NCI-H187 treated with DMSO at 0.1 percent for 48 hours (cell line): ENCODE results near the gene IGSF9B.
A peak's percentile ranks its signal among the peaks of the same experiment; 100 is the strongest.

ENCODE experiments used
- DNase-seq: peaks from one replicate; lab custom pipeline; 2025; lab: John Stamatoyannopoulos, UW

Gene IGSF9B

GRCh38 chr11:133953999-133954398 lies 2.8 kb downstream of the IGSF9B start:
- DNase-seq: no peak

- no peak for DNase-seq
Observed at GRCh38 chr11:133953547-133953946, 3.2 kb downstream of the IGSF9B start.

- DNase-seq: no peak
Observed at GRCh38 chr11:133952199-133953190, 4.3 kb downstream of the IGSF9B start.

- DNase-seq: peak; percentile 61
Observed at GRCh38 chr11:133951327-133952198, 5.2 kb downstream of the IGSF9B start.

- DNase-seq: no peak
Observed at GRCh38 chr11:133950874-133951326, 5.9 kb downstream of the IGSF9B start.

- no peak for DNase-seq
Observed at GRCh38 chr11:133950421-133950820, 6.3 kb downstream of the IGSF9B start.

GRCh38 chr11:133949129-133949528 lies 7.6 kb downstream of the IGSF9B start:
- no peak for DNase-seq

- DNase-seq: no peak
Observed at GRCh38 chr11:133948711-133949110, 8.1 kb downstream of the IGSF9B start.

- no peak for DNase-seq
Observed at GRCh38 chr11:133947321-133947756, 9.4 kb downstream of the IGSF9B start.

GRCh38 chr11:133946541-133947318 lies 10.0 kb downstream of the IGSF9B start:
- DNase-seq: peak; percentile 10

- DNase-seq: no peak
Observed at GRCh38 chr11:133946051-133946450, 10.7 kb downstream of the IGSF9B start.

GRCh38 chr11:133945087-133945974 lies 11.4 kb downstream of the IGSF9B start:
- DNase-seq: no peak

GRCh38 chr11:133943950-133944698 lies 12.6 kb downstream of the IGSF9B start:
- DNase-seq: no peak

GRCh38 chr11:133942577-133942976 lies 14.2 kb downstream of the IGSF9B start:
- DNase-seq: no peak

- no peak for DNase-seq
Observed at GRCh38 chr11:133941546-133941945, 15.2 kb downstream of the IGSF9B start.

GRCh38 chr11:133940034-133940433 lies 16.7 kb downstream of the IGSF9B start:
- no peak for DNase-seq

GRCh38 chr11:133939558-133939957 lies 17.2 kb downstream of the IGSF9B start:
- no peak for DNase-seq

GRCh38 chr11:133938166-133938565 lies 18.6 kb downstream of the IGSF9B start:
- no peak for DNase-seq

- DNase-seq: no peak
Observed at GRCh38 chr11:133937468-133937867, 19.3 kb downstream of the IGSF9B start.

GRCh38 chr11:133937015-133937414 lies 19.8 kb downstream of the IGSF9B start:
- no peak for DNase-seq
